ENCODE measurements around the gene BCAT1.
"Not testable (repeated sequence)": the region's sequence is repeated elsewhere in the genome, so short reads cannot be mapped to it uniquely, and the experiment has no call there.

The BCAT1 gene

GRCh38 chr12:24861766-24862540 is 86.9 kb downstream of the BCAT1 start:
- Histone ChIP-seq H3K9ac (ENCODE audit: low read length) (no peak overlapping the region), H3K27me3 (ENCODE audit: control insufficient read depth in 1 of 2, insufficient read depth in 2 of 2, low read length in 2 of 2) (no peaks in the 10 kb centered on the region), H3K4me1 (ENCODE audit: insufficient read depth, low read length) (no peaks in the 10 kb centered on the region), H3K27ac (ENCODE audit: low read depth, low read length) (no peak overlapping the region), H3K4me3 (ENCODE audit: low read depth in 1 of 2, low read length in 2 of 2) (no peak overlapping the region), H3K9me3 (ENCODE audit: low read length) (no peaks in the 10 kb centered on the region), H3K36me3 (ENCODE audit: insufficient read depth, low read length) (no peaks in the 10 kb centered on the region)

GRCh38 chr12:24860546-24860945 is 88.4 kb downstream of the BCAT1 start:
- no peaks in the 10 kb centered on the region for H3K27me3 ChIP-seq (ENCODE audit: control insufficient read depth in 1 of 2, insufficient read depth in 2 of 2, low read length in 2 of 2)
- H3K9me3 ChIP-seq (ENCODE audit: low read length), result no peaks in the 10 kb centered on the region
- H3K27ac ChIP-seq (ENCODE audit: low read depth, low read length), result no peak overlapping the region
- H3K36me3 ChIP-seq (ENCODE audit: insufficient read depth, low read length), result no peaks in the 10 kb centered on the region
- H3K4me1 ChIP-seq (ENCODE audit: insufficient read depth, low read length), result no peaks in the 10 kb centered on the region
- no peak overlapping the region for H3K4me3 ChIP-seq (ENCODE audit: low read depth in 1 of 2, low read length in 2 of 2)
- H3K9ac ChIP-seq (ENCODE audit: low read length), result no peak overlapping the region

- no peak overlapping the region for H3K4me3 ChIP-seq (ENCODE audit: low read depth in 1 of 2, low read length in 2 of 2)
- H3K9me3 ChIP-seq (ENCODE audit: low read length), result no peaks in the 10 kb centered on the region
- H3K9ac ChIP-seq (ENCODE audit: low read length), result no peak overlapping the region
- H3K27ac ChIP-seq (ENCODE audit: low read depth, low read length), result no peak overlapping the region
- no peaks in the 10 kb centered on the region for H3K36me3 ChIP-seq (ENCODE audit: insufficient read depth, low read length)
- no peaks in the 10 kb centered on the region for H3K27me3 ChIP-seq (ENCODE audit: control insufficient read depth in 1 of 2, insufficient read depth in 2 of 2, low read length in 2 of 2)
- H3K4me1 ChIP-seq (ENCODE audit: insufficient read depth, low read length), result no peaks in the 10 kb centered on the region
These were observed 92.4 kb downstream of the BCAT1 start for GRCh38 chr12:24856541-24856940.

GRCh38 chr12:24854908-24855307 is 94.0 kb downstream of the BCAT1 start:
- H3K27ac ChIP-seq (ENCODE audit: low read depth, low read length), result no peak overlapping the region

GRCh38 chr12:24854017-24854416 is 94.9 kb downstream of the BCAT1 start:
- Histone ChIP-seq H3K27ac (ENCODE audit: low read depth, low read length) (no peak overlapping the region), H3K4me1 (ENCODE audit: insufficient read depth, low read length) (no peaks in the 10 kb centered on the region), H3K27me3 (ENCODE audit: control insufficient read depth in 1 of 2, insufficient read depth in 2 of 2, low read length in 2 of 2) (no peaks in the 10 kb centered on the region), H3K9ac (ENCODE audit: low read length) (no peak overlapping the region), H3K9me3 (ENCODE audit: low read length) (no peaks in the 10 kb centered on the region), H3K36me3 (ENCODE audit: insufficient read depth, low read length) (no peaks in the 10 kb centered on the region), H3K4me3 (ENCODE audit: low read depth in 1 of 2, low read length in 2 of 2) (no peak overlapping the region)

More at GRCh38 chr12:24854908-24855307, 94.0 kb downstream of the BCAT1 start:
- Histone ChIP-seq H3K9ac (ENCODE audit: low read length) (no peak overlapping the region), H3K9me3 (ENCODE audit: low read length) (no peaks in the 10 kb centered on the region), H3K4me3 (ENCODE audit: low read depth in 1 of 2, low read length in 2 of 2) (no peak overlapping the region), H3K4me1 (ENCODE audit: insufficient read depth, low read length) (no peaks in the 10 kb centered on the region), H3K36me3 (ENCODE audit: insufficient read depth, low read length) (no peaks in the 10 kb centered on the region), H3K27me3 (ENCODE audit: control insufficient read depth in 1 of 2, insufficient read depth in 2 of 2, low read length in 2 of 2) (no peaks in the 10 kb centered on the region)

- Histone ChIP-seq H3K4me1 (ENCODE audit: insufficient read depth, low read length) (no peaks in the 10 kb centered on the region), H3K9me3 (ENCODE audit: low read length) (no peaks in the 10 kb centered on the region), H3K9ac (ENCODE audit: low read length) (no peak overlapping the region), H3K27me3 (ENCODE audit: control insufficient read depth in 1 of 2, insufficient read depth in 2 of 2, low read length in 2 of 2) (no peaks in the 10 kb centered on the region), H3K27ac (ENCODE audit: low read depth, low read length) (no peak overlapping the region), H3K36me3 (ENCODE audit: insufficient read depth, low read length) (no peaks in the 10 kb centered on the region), H3K4me3 (ENCODE audit: low read depth in 1 of 2, low read length in 2 of 2) (no peak overlapping the region)
These were observed 95.3 kb downstream of the BCAT1 start for GRCh38 chr12:24853588-24853987.

- Histone ChIP-seq H3K9ac (ENCODE audit: low read length) (no peak overlapping the region), H3K9me3 (ENCODE audit: low read length) (no peaks in the 10 kb centered on the region), H3K36me3 (ENCODE audit: insufficient read depth, low read length) (no peaks in the 10 kb centered on the region), H3K27me3 (ENCODE audit: control insufficient read depth in 1 of 2, insufficient read depth in 2 of 2, low read length in 2 of 2) (no peaks in the 10 kb centered on the region), H3K4me1 (ENCODE audit: insufficient read depth, low read length) (no peaks in the 10 kb centered on the region), H3K4me3 (ENCODE audit: low read depth in 1 of 2, low read length in 2 of 2) (no peak overlapping the region), H3K27ac (ENCODE audit: low read depth, low read length) (no peak overlapping the region)
These were observed 95.8 kb downstream of the BCAT1 start for GRCh38 chr12:24853094-24853493.

- no peak overlapping the region for H3K9ac ChIP-seq (ENCODE audit: low read length)
- no peaks in the 10 kb centered on the region for H3K36me3 ChIP-seq (ENCODE audit: insufficient read depth, low read length)
- no peak overlapping the region for H3K27ac ChIP-seq (ENCODE audit: low read depth, low read length)
- H3K4me1 ChIP-seq (ENCODE audit: insufficient read depth, low read length), result no peaks in the 10 kb centered on the region
- no peaks in the 10 kb centered on the region for H3K9me3 ChIP-seq (ENCODE audit: low read length)
- H3K4me3 ChIP-seq (ENCODE audit: low read depth in 1 of 2, low read length in 2 of 2), result no peak overlapping the region
- no peaks in the 10 kb centered on the region for H3K27me3 ChIP-seq (ENCODE audit: control insufficient read depth in 1 of 2, insufficient read depth in 2 of 2, low read length in 2 of 2)
These were observed 96.5 kb downstream of the BCAT1 start for GRCh38 chr12:24852420-24852819.

GRCh38 chr12:24851883-24852282 is 97.0 kb downstream of the BCAT1 start:
- not testable (repeated sequence) for H3K4me1 ChIP-seq (ENCODE audit: insufficient read depth, low read length); H3K27me3 ChIP-seq (ENCODE audit: control insufficient read depth in 1 of 2, insufficient read depth in 2 of 2, low read length in 2 of 2); H3K9me3 ChIP-seq (ENCODE audit: low read length); H3K9ac ChIP-seq (ENCODE audit: low read length); H3K36me3 ChIP-seq (ENCODE audit: insufficient read depth, low read length); H3K4me3 ChIP-seq (ENCODE audit: low read depth in 1 of 2, low read length in 2 of 2); H3K27ac ChIP-seq (ENCODE audit: low read depth, low read length)

- no peaks in the 10 kb centered on the region for H3K4me1 ChIP-seq (ENCODE audit: insufficient read depth, low read length)
- no peaks in the 10 kb centered on the region for H3K9me3 ChIP-seq (ENCODE audit: low read length)
- H3K27me3 ChIP-seq (ENCODE audit: control insufficient read depth in 1 of 2, insufficient read depth in 2 of 2, low read length in 2 of 2), result no peaks in the 10 kb centered on the region
- H3K4me3 ChIP-seq (ENCODE audit: low read depth in 1 of 2, low read length in 2 of 2), result no peak overlapping the region
- no peaks in the 10 kb centered on the region for H3K36me3 ChIP-seq (ENCODE audit: insufficient read depth, low read length)
- H3K27ac ChIP-seq (ENCODE audit: low read depth, low read length), result no peak overlapping the region
- H3K9ac ChIP-seq (ENCODE audit: low read length), result no peak overlapping the region
These were observed 97.6 kb downstream of the BCAT1 start for GRCh38 chr12:24851341-24851740.

- Histone ChIP-seq H3K9me3 (ENCODE audit: low read length) (no peaks in the 10 kb centered on the region), H3K36me3 (ENCODE audit: insufficient read depth, low read length) (no peaks in the 10 kb centered on the region), H3K4me3 (ENCODE audit: low read depth in 1 of 2, low read length in 2 of 2) (no peak overlapping the region), H3K27ac (ENCODE audit: low read depth, low read length) (no peak overlapping the region), H3K4me1 (ENCODE audit: insufficient read depth, low read length) (no peaks in the 10 kb centered on the region), H3K27me3 (ENCODE audit: control insufficient read depth in 1 of 2, insufficient read depth in 2 of 2, low read length in 2 of 2) (no peaks in the 10 kb centered on the region), H3K9ac (ENCODE audit: low read length) (no peak overlapping the region)
These were observed 98.4 kb downstream of the BCAT1 start for GRCh38 chr12:24850496-24850895.

GRCh38 chr12:24848941-24849477 is 99.9 kb downstream of the BCAT1 start:
- Histone ChIP-seq H3K9ac (ENCODE audit: low read length) (no peak overlapping the region), H3K4me1 (ENCODE audit: insufficient read depth, low read length) (no peaks in the 10 kb centered on the region), H3K9me3 (ENCODE audit: low read length) (no peaks in the 10 kb centered on the region), H3K4me3 (ENCODE audit: low read depth in 1 of 2, low read length in 2 of 2) (no peak overlapping the region), H3K27ac (ENCODE audit: low read depth, low read length) (no peak overlapping the region), H3K36me3 (ENCODE audit: insufficient read depth, low read length) (no peaks in the 10 kb centered on the region), H3K27me3 (ENCODE audit: control insufficient read depth in 1 of 2, insufficient read depth in 2 of 2, low read length in 2 of 2) (no peaks in the 10 kb centered on the region)
